NCI-H748 (cell line): ENCODE measurements around the gene EML4.
A peak's percentile ranks its signal among the peaks of the same experiment; 100 is the strongest.
"Not testable (repeated sequence)": the region's sequence is repeated elsewhere in the genome, so short reads cannot be mapped to it uniquely, and the experiment has no call there.

Experiments
- DNase-seq: peaks from one replicate; lab custom pipeline; 2025; ENCODE audit not compliant: unreplicated experiment; lab: John Stamatoyannopoulos, UW

The EML4 gene

GRCh38 chr2:42171396-42171980 lies 2.3 kb downstream of the EML4 start:
- DNase-seq, result no peak

- DNase-seq, result no peak
Observed at GRCh38 chr2:42172020-42172419, 2.9 kb downstream of the EML4 start.

GRCh38 chr2:42172566-42172965 lies 3.4 kb downstream of the EML4 start:
- DNase-seq, result no peak

GRCh38 chr2:42173467-42173866 lies 4.3 kb downstream of the EML4 start:
- not testable (repeated sequence) for DNase-seq

- no peak for DNase-seq
Observed at GRCh38 chr2:42176992-42177738, 8.0 kb downstream of the EML4 start.

GRCh38 chr2:42178335-42178734 lies 9.2 kb downstream of the EML4 start:
- DNase-seq, result no peak

GRCh38 chr2:42180300-42180699 lies 11.1 kb downstream of the EML4 start:
- no peak for DNase-seq

- peak; percentile 88 for DNase-seq
Observed at GRCh38 chr2:42182654-42183308, 13.6 kb downstream of the EML4 start.

GRCh38 chr2:42183775-42184174 lies 14.6 kb downstream of the EML4 start:
- DNase-seq, result peak; percentile 5

GRCh38 chr2:42184346-42184745 lies 15.2 kb downstream of the EML4 start:
- DNase-seq, result no peak

- DNase-seq, result no peak
Observed at GRCh38 chr2:42185220-42185921, 16.2 kb downstream of the EML4 start.

GRCh38 chr2:42186366-42186765 lies 17.2 kb downstream of the EML4 start:
- DNase-seq, result no peak

- no peak for DNase-seq
Observed at GRCh38 chr2:42186945-42187632, 17.9 kb downstream of the EML4 start.

- no peak for DNase-seq
Observed at GRCh38 chr2:42187886-42188285, 18.7 kb downstream of the EML4 start.

GRCh38 chr2:42189235-42189566 lies 20.0 kb downstream of the EML4 start:
- no peak for DNase-seq

GRCh38 chr2:42190191-42190590 lies 21.0 kb downstream of the EML4 start:
- DNase-seq, result no peak

- DNase-seq, result no peak
Observed at GRCh38 chr2:42191285-42192009, 22.3 kb downstream of the EML4 start.

- DNase-seq, result no peak
Observed at GRCh38 chr2:42192010-42192373, 22.8 kb downstream of the EML4 start.

- no peak for DNase-seq
Observed at GRCh38 chr2:42192652-42193566, 23.8 kb downstream of the EML4 start.
